WTC11 (cell line): ENCODE data around the gene ZPLD1. TPM values are rescaled to one million over a fixed set of nuclear protein-coding genes. Genes with fewer than 3 reads are reported as not detected.

ENCODE experiments used
- ATAC-seq: fragments of 200-7000 bp; cut with Tn5 transposase; 2 replicates; pipeline ENCODE4 v1.10.0; 2021; ENCODE audit warnings: mild to moderate bottlenecking, moderate library complexity
- CTCF ChIA-PET: fragments of 300-600 bp; sonication (Branson Sonifier 250); formaldehyde crosslinking; loops from one replicate; lab custom pipeline; 2021; ENCODE audit warnings: antibody characterized with exemption; lab: Charles Lee
- POLR2A ChIA-PET: fragments of 350-600 bp; sonication (Branson Sonifier 250); formaldehyde crosslinking; loops from one replicate; lab custom pipeline; 2021; ENCODE audit warnings: antibody characterized with exemption; lab: Charles Lee
- DNase-seq: peaks from one replicate; pipeline ENCODE4 v3.0.0; 2021; ENCODE audit warnings: low spot score
- H3K27ac Mint-ChIP-seq: 2 replicates; pipeline ENCODE4 v1.8.0; 2021; ENCODE audit warnings: mixed read lengths
- H3K27me3 Mint-ChIP-seq: 2 replicates; pipeline ENCODE4 v1.8.0; 2021; ENCODE audit warnings: low read depth, mild to moderate bottlenecking, moderate library complexity, mixed read lengths
- H3K36me3 Mint-ChIP-seq: 2 replicates; pipeline ENCODE4 v1.8.0; 2021; ENCODE audit warnings: mixed read lengths
- H3K4me1 Mint-ChIP-seq: 2 replicates; pipeline ENCODE4 v1.8.0; 2022; ENCODE audit warnings: mixed read lengths
- H3K4me3 Mint-ChIP-seq: 2 replicates; pipeline ENCODE4 v1.8.0; 2021; ENCODE audit warnings: mild to moderate bottlenecking, moderate library complexity, mixed read lengths
- H3K9me3 Mint-ChIP-seq: 2 replicates; pipeline ENCODE4 v1.8.0; 2021; ENCODE audit warnings: mixed read lengths
- ESRRA ChIP-seq: sonication (generic); formaldehyde crosslinking; IDR thresholded peaks from 2 replicates; pipeline ENCODE4 v1.8.1; 2022; ENCODE audit warnings: mild to moderate bottlenecking, missing genetic modification reagents, borderline replicate concordance
- FOXK1 ChIP-seq: sonication (generic); formaldehyde crosslinking; IDR thresholded peaks from 2 replicates; pipeline ENCODE4 v1.8.0; 2022; ENCODE audit warnings: mild to moderate bottlenecking, moderate library complexity, missing genetic modification reagents
- FOXP4 ChIP-seq: sonication (generic); formaldehyde crosslinking; IDR thresholded peaks from 2 replicates; pipeline ENCODE4 v1.8.0; 2022; ENCODE audit warnings: mild to moderate bottlenecking, missing genetic modification reagents
- IRF1 ChIP-seq: sonication (generic); formaldehyde crosslinking; IDR thresholded peaks from 2 replicates; pipeline ENCODE4 v1.8.0; 2023; ENCODE audit warnings: missing genetic modification reagents
- JAZF1 ChIP-seq: fragments of 250-450 bp; sonication (Bioruptor Pico); IDR thresholded peaks from 2 replicates; pipeline ENCODE4 v1.9.0; 2021; ENCODE audit warnings: moderate library complexity, mild to moderate bottlenecking, inconsistent platforms
- JUN ChIP-seq: sonication (generic); formaldehyde crosslinking; IDR thresholded peaks from 2 replicates; pipeline ENCODE4 v1.8.0; 2023; ENCODE audit warnings: mild to moderate bottlenecking, missing genetic modification reagents
- PRDM15 ChIP-seq: sonication (generic); formaldehyde crosslinking; IDR thresholded peaks from 2 replicates; pipeline ENCODE4 v1.8.0; 2022; ENCODE audit warnings: missing genetic modification reagents
- SMAD3 ChIP-seq: sonication (generic); formaldehyde crosslinking; IDR thresholded peaks from 2 replicates; pipeline ENCODE4 v1.8.0; 2022; ENCODE audit warnings: missing genetic modification reagents, mild to moderate bottlenecking, borderline replicate concordance
- TCF7 ChIP-seq: sonication (generic); formaldehyde crosslinking; IDR thresholded peaks from 2 replicates; pipeline ENCODE4 v1.8.0; 2022; ENCODE audit warnings: mild to moderate bottlenecking, low read depth, missing genetic modification reagents, moderate library complexity
- TP53 ChIP-seq: sonication (generic); formaldehyde crosslinking; IDR thresholded peaks from 2 replicates; pipeline ENCODE4 v1.8.1; 2023; ENCODE audit warnings: mild to moderate bottlenecking, missing genetic modification reagents
- ZNF396 ChIP-seq: fragments of 250-450 bp; sonication (Bioruptor Pico); IDR thresholded peaks from 2 replicates; pipeline ENCODE4 v1.8.0; 2021; ENCODE audit warnings: mild to moderate bottlenecking, moderate library complexity, borderline replicate concordance
- ZNF423 ChIP-seq: fragments of 250-450 bp; sonication (Bioruptor Pico); IDR thresholded peaks from 2 replicates; pipeline ENCODE4 v2.1.2; 2022; ENCODE audit warnings: mild to moderate bottlenecking, moderate library complexity
- total RNA-seq: library from RNA; stranded (reverse); gene quantifications from 3 replicates; pipeline ENCODE4 v1.2.3, GENCODE V29; 2021
- TF ChIP-seq, protein P1 (sequence below): sonication (generic); formaldehyde crosslinking; IDR thresholded peaks from 2 replicates; pipeline ENCODE4 v1.8.1; 2023; ENCODE audit warnings: mild to moderate bottlenecking, missing genetic modification reagents, moderate library complexity
- TF ChIP-seq, protein P2 (sequence below): sonication (generic); formaldehyde crosslinking; IDR thresholded peaks from 2 replicates; pipeline ENCODE4 v1.8.1; 2023; ENCODE audit warnings: mild to moderate bottlenecking, missing genetic modification reagents
- TF ChIP-seq, protein P3 (sequence below): sonication (generic); formaldehyde crosslinking; IDR thresholded peaks from 2 replicates; pipeline ENCODE4 v1.8.1; 2022; ENCODE audit warnings: low read depth, missing genetic modification reagents, borderline replicate concordance
- TF ChIP-seq, protein P4 (sequence below): fragments of 250-450 bp; sonication (Bioruptor Pico); IDR thresholded peaks from 2 replicates; pipeline ENCODE4 v1.9.0; 2021; ENCODE audit warnings: mild to moderate bottlenecking

Gene ZPLD1
- total RNA-seq, 1 experiment from 2014 or later: not detected

DNA sequence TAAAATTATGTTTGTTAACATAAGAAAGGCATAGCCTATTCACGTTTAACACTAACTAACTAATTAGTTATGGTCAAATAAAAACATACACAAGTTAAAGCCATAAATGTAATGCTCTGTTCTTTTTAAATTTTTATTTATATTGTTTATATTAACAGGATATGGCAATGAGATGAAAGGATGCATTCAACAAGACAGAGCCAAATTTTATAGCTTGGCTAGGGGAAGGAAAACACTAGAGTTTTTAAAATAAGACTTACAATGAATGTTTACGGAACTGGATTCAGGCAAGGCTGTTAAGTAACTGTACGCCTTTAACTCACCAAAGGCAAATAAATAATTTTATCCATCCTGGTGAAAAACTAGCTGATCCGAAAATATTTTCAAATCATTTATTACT, 86.4 kb downstream of the ZPLD1 start (continued):
- TF ChIP-seq, protein P1, sequence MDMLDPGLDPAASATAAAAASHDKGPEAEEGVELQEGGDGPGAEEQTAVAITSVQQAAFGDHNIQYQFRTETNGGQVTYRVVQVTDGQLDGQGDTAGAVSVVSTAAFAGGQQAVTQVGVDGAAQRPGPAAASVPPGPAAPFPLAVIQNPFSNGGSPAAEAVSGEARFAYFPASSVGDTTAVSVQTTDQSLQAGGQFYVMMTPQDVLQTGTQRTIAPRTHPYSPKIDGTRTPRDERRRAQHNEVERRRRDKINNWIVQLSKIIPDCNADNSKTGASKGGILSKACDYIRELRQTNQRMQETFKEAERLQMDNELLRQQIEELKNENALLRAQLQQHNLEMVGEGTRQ (CRISPR knock-in tag): no peak
- no peak for TF ChIP-seq JAZF1 (CRISPR knock-in tag)
- TF ChIP-seq, all 79 proteins: peak for 0

DNA sequence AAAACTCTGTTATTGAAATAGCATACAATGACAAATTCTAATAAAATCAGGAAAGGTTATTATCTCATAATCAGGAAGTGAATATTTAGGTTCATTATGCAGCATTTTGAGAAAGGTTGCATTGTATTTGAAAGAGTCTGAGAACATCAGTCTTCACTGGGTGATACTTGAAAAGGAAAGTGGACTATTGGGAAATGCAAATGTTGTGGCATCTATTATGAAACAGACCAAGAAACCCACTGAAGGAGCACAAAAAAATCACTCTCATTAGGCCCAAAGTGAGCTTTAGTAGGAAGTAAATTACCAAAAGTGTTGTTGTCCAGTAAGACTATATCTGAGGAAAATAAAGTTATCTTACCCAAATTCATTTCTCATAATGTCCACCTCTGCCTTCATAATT, 90.8 kb downstream of the ZPLD1 start:
- TF ChIP-seq ZNF396 (CRISPR knock-in tag) (no peak), ESRRA (no peak), TP53 (CRISPR knock-in tag) (no peak), FOXK1 (no peak), PRDM15 (CRISPR knock-in tag) (no peak), SMAD3 (CRISPR knock-in tag) (no peak), ZNF423 (CRISPR knock-in tag) (no peak), JAZF1 (CRISPR knock-in tag) (no peak), FOXP4 (CRISPR knock-in tag) (no peak), JUN (no peak), TCF7 (CRISPR knock-in tag) (no peak), IRF1 (CRISPR knock-in tag) (no peak)
- TF ChIP-seq, protein P2, sequence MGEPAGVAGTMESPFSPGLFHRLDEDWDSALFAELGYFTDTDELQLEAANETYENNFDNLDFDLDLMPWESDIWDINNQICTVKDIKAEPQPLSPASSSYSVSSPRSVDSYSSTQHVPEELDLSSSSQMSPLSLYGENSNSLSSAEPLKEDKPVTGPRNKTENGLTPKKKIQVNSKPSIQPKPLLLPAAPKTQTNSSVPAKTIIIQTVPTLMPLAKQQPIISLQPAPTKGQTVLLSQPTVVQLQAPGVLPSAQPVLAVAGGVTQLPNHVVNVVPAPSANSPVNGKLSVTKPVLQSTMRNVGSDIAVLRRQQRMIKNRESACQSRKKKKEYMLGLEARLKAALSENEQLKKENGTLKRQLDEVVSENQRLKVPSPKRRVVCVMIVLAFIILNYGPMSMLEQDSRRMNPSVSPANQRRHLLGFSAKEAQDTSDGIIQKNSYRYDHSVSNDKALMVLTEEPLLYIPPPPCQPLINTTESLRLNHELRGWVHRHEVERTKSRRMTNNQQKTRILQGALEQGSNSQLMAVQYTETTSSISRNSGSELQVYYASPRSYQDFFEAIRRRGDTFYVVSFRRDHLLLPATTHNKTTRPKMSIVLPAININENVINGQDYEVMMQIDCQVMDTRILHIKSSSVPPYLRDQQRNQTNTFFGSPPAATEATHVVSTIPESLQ (CRISPR knock-in tag): no peak
- TF ChIP-seq, protein P1 (CRISPR knock-in tag): no peak
- TF ChIP-seq, protein P3, sequence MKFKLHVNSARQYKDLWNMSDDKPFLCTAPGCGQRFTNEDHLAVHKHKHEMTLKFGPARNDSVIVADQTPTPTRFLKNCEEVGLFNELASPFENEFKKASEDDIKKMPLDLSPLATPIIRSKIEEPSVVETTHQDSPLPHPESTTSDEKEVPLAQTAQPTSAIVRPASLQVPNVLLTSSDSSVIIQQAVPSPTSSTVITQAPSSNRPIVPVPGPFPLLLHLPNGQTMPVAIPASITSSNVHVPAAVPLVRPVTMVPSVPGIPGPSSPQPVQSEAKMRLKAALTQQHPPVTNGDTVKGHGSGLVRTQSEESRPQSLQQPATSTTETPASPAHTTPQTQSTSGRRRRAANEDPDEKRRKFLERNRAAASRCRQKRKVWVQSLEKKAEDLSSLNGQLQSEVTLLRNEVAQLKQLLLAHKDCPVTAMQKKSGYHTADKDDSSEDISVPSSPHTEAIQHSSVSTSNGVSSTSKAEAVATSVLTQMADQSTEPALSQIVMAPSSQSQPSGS (CRISPR knock-in tag): no peak
- TF ChIP-seq, protein P4, sequence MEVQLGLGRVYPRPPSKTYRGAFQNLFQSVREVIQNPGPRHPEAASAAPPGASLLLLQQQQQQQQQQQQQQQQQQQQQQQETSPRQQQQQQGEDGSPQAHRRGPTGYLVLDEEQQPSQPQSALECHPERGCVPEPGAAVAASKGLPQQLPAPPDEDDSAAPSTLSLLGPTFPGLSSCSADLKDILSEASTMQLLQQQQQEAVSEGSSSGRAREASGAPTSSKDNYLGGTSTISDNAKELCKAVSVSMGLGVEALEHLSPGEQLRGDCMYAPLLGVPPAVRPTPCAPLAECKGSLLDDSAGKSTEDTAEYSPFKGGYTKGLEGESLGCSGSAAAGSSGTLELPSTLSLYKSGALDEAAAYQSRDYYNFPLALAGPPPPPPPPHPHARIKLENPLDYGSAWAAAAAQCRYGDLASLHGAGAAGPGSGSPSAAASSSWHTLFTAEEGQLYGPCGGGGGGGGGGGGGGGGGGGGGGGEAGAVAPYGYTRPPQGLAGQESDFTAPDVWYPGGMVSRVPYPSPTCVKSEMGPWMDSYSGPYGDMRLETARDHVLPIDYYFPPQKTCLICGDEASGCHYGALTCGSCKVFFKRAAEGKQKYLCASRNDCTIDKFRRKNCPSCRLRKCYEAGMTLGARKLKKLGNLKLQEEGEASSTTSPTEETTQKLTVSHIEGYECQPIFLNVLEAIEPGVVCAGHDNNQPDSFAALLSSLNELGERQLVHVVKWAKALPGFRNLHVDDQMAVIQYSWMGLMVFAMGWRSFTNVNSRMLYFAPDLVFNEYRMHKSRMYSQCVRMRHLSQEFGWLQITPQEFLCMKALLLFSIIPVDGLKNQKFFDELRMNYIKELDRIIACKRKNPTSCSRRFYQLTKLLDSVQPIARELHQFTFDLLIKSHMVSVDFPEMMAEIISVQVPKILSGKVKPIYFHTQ (CRISPR knock-in tag): no peak
- Mint-ChIP-seq H3K4me3 (no peak overlapping the region), H3K27ac (no peak overlapping the region), H3K36me3 (no peaks in the 10 kb centered on the region), H3K4me1 (0 out of 2 replicates have a peak, but pooled peaks cover 3% of the 10 kb centered on the region), H3K27me3 (no peaks in the 10 kb centered on the region), H3K9me3 (no peaks in the 10 kb centered on the region)
- DNase-seq: no peak
- CTCF ChIA-PET: interaction anchor here (1.4 kb wide), 2 partner anchors 11 to 297 kb away, joined by 3 to 4 read pairs; no protein-coding TSS in a partner anchor
- no peak for ATAC-seq
- POLR2A ChIA-PET: no interaction called here
